H1 (cell line): ENCODE data around the gene PRR20C. TPM values are rescaled to one million over a fixed set of nuclear protein-coding genes. Genes with fewer than 3 reads are reported as not detected.

Experiments
- CTCF ChIA-PET: fragments of 300-600 bp; sonication (Branson Sonifier 250); formaldehyde crosslinking; loops from one replicate; lab custom pipeline; 2021; ENCODE audit not compliant: partially characterized antibody; lab: Charles Lee
- POLR2A ChIA-PET: fragments of 300-600 bp; sonication (Branson Sonifier 250); formaldehyde crosslinking; loops from one replicate; lab custom pipeline; 2021; ENCODE audit warnings: inconsistent platforms; ENCODE audit not compliant: partially characterized antibody; lab: Charles Lee
- DNase-seq, 2 experiments: peaks; one replicate each; pipeline versions ENCODE4 v3.0.0 to v3.0.0-alpha.2; 2010 to 2022; ENCODE audit warnings: low spot score in 2 of 2, low read depth in 1 of 2, mixed read lengths in 1 of 2
- FAIRE-seq: peaks from 2 replicates; lab custom pipeline; 2011; peaks lifted over from hg19 to GRCh38; lab: Jason Lieb, UNC
- H2AFZ ChIP-seq: 2 replicates; pipeline ENCODE4 v1.8.1; 2012; ENCODE audit warnings: low read length, inconsistent platforms
- H2AK5ac ChIP-seq: 2 replicates; pipeline ENCODE4 v1.6.1; 2013; ENCODE audit warnings: low read depth, low read length
- H2BK120ac ChIP-seq: replicated peaks from 2 replicates; pipeline ENCODE3; 2013; ENCODE audit warnings: low read depth, low read length, inconsistent platforms
- H2BK12ac ChIP-seq: 2 replicates; pipeline ENCODE4 v1.6.1; 2013; ENCODE audit warnings: low read depth, low read length
- H2BK15ac ChIP-seq: 2 replicates; pipeline ENCODE4 v1.6.1; 2013; ENCODE audit warnings: low read length
- H2BK20ac ChIP-seq: 2 replicates; pipeline ENCODE4 v1.6.1; 2013; ENCODE audit warnings: low read length
- H2BK5ac ChIP-seq: 2 replicates; pipeline ENCODE4 v1.6.1; 2013; ENCODE audit warnings: low read depth, low read length
- H3K14ac ChIP-seq: 2 replicates; pipeline ENCODE4 v1.6.1; 2013; ENCODE audit warnings: inconsistent platforms; ENCODE audit not compliant: insufficient read length
- H3K18ac ChIP-seq: 2 replicates; pipeline ENCODE4 v1.6.1; 2013; ENCODE audit warnings: low read length; ENCODE audit errors: extremely low read depth
- H3K23ac ChIP-seq: 2 replicates; pipeline ENCODE4 v1.6.1; 2013; ENCODE audit warnings: inconsistent platforms; ENCODE audit not compliant: insufficient read length
- H3K23me2 ChIP-seq: 2 replicates; pipeline ENCODE4 v1.6.1; 2013; ENCODE audit warnings: low read depth, low read length
- H3K27ac ChIP-seq: 2 replicates; pipeline ENCODE4 v1.6.1; 2011; ENCODE audit warnings: low read depth, low read length, inconsistent platforms
- H3K27me3 ChIP-seq, 4 experiments: replicated peaks in 1 of 4; 1 replicate in 1 of 4; 2 replicates in 3 of 4; pipeline versions ENCODE4 v1.6.1 to v1.8.1; 2011 to 2013; ENCODE audit warnings: low read length in 3 of 4, mild to moderate bottlenecking in 3 of 4, inconsistent platforms in 2 of 4, mixed read lengths in 2 of 4, moderate library complexity in 1 of 4; ENCODE audit not compliant: control insufficient read depth in 3 of 4, insufficient read depth in 3 of 4; ENCODE audit errors: extremely low read depth in 1 of 4
- H3K36me3 ChIP-seq, 4 experiments: 2 replicates each; pipeline versions ENCODE4 v1.6.1 to v1.8.1; 2011 to 2013; ENCODE audit warnings: mild to moderate bottlenecking in 4 of 4, low read length in 3 of 4, moderate library complexity in 2 of 4, control low read depth in 1 of 4, inconsistent platforms in 1 of 4; ENCODE audit not compliant: insufficient read depth in 4 of 4, control insufficient read depth in 2 of 4
- H3K4ac ChIP-seq: replicated peaks from 2 replicates; pipeline ENCODE3; 2013; ENCODE audit warnings: low read length, low read depth, mixed read lengths, inconsistent platforms; ENCODE audit not compliant: insufficient read length
- H3K4me1 ChIP-seq, 4 experiments: replicated peaks in 1 of 4; 1 replicate in 1 of 4; 2 replicates in 3 of 4; pipeline versions ENCODE4 v1.6.1 to v1.8.1; 2011 to 2013; ENCODE audit warnings: low read length in 3 of 4, inconsistent platforms in 2 of 4, mixed read lengths in 1 of 4; ENCODE audit not compliant: insufficient read depth in 4 of 4, control insufficient read depth in 3 of 4
- H3K4me2 ChIP-seq, 2 experiments: 2 replicates each; pipeline versions ENCODE4 v1.6.1 to v1.8.1; 2011 to 2013; ENCODE audit warnings: low read depth in 2 of 2, low read length in 2 of 2, control low read depth in 1 of 2, inconsistent platforms in 1 of 2, mild to moderate bottlenecking in 1 of 2; ENCODE audit not compliant: insufficient read depth in 1 of 2
- H3K4me3 ChIP-seq, 4 experiments: fragments of 200-600, 300-600 bp in 1 of 4; sonication (generic), shearing (Covaris generic), sonication (Bioruptor Twin) in 1 of 4; 2 replicates each; pipeline versions ENCODE4 v1.5.1 to v1.8.1; 2011 to 2016; ENCODE audit warnings: low read length in 4 of 4, low read depth in 3 of 4, control low read depth in 2 of 4, inconsistent platforms in 2 of 4, mild to moderate bottlenecking in 2 of 4, mixed read lengths in 1 of 4, moderate library complexity in 1 of 4; ENCODE audit not compliant: insufficient read depth in 2 of 4; ENCODE audit errors: extremely low read depth in 1 of 4
- H3K56ac ChIP-seq: replicated peaks from 2 replicates; pipeline ENCODE3; 2013; ENCODE audit warnings: low read depth, mild to moderate bottlenecking, mixed read lengths, low read length, inconsistent platforms; ENCODE audit not compliant: insufficient read length
- H3K79me1 ChIP-seq: 2 replicates; pipeline ENCODE4 v1.6.1; 2013; ENCODE audit warnings: low read depth, low read length, control low read depth
- H3K79me2 ChIP-seq, 2 experiments: 2 replicates each; pipeline versions ENCODE4 v1.6.1 to v1.8.1; 2012 to 2013; ENCODE audit warnings: low read length in 2 of 2, mild to moderate bottlenecking in 2 of 2, inconsistent platforms in 1 of 2; ENCODE audit not compliant: insufficient read depth in 2 of 2, control insufficient read depth in 1 of 2
- H3K9ac ChIP-seq, 4 experiments: replicated peaks in 1 of 4; 1 replicate in 1 of 4; 2 replicates in 3 of 4; pipeline versions ENCODE4 v1.6.1 to v1.8.1; 2011 to 2013; ENCODE audit warnings: low read depth in 3 of 4, low read length in 3 of 4, control low read depth in 2 of 4, mild to moderate bottlenecking in 2 of 4, moderate library complexity in 2 of 4, inconsistent platforms in 1 of 4; ENCODE audit errors: extremely low read depth in 1 of 4
- H3K9me3 ChIP-seq, 2 experiments: 2 replicates each; pipeline versions ENCODE4 v1.6.1 to v1.8.1; 2012 to 2013; ENCODE audit warnings: mild to moderate bottlenecking in 2 of 2, moderate library complexity in 2 of 2, control low read depth in 1 of 2, inconsistent platforms in 1 of 2, low read depth in 1 of 2, low read length in 1 of 2, mixed read lengths in 1 of 2; ENCODE audit not compliant: insufficient read depth in 2 of 2
- H4K20me1 ChIP-seq, 2 experiments: replicated peaks in 1 of 2; 2 replicates each; pipeline versions ENCODE3 to v1.8.1; 2011 to 2013; ENCODE audit warnings: inconsistent platforms in 2 of 2, low read length in 2 of 2, mild to moderate bottlenecking in 1 of 2; ENCODE audit not compliant: insufficient read depth in 2 of 2, control insufficient read depth in 1 of 2
- H4K5ac ChIP-seq: 2 replicates; pipeline ENCODE4 v1.6.1; 2013; ENCODE audit warnings: low read length, low read depth, mixed read lengths, inconsistent platforms; ENCODE audit not compliant: insufficient read length
- H4K8ac ChIP-seq: 2 replicates; pipeline ENCODE4 v1.8.0; 2013; ENCODE audit warnings: mild to moderate bottlenecking, moderate library complexity, low read length, inconsistent platforms; ENCODE audit not compliant: insufficient read depth; ENCODE audit errors: extremely low read depth
- H4K91ac ChIP-seq: replicated peaks from 2 replicates; pipeline ENCODE3; 2013; ENCODE audit warnings: low read length, mixed read lengths, inconsistent platforms; ENCODE audit not compliant: insufficient read length
- BRCA1 ChIP-seq: IDR thresholded peaks from 2 replicates; pipeline ENCODE4 v1.6.1; 2012; ENCODE audit warnings: low read depth, low read length, improper control_type of control experiment
- WGBS, 2 experiments: shearing (Covaris generic) in 1 of 2; methylation state at CpG; one replicate each; pipeline versions ENCODE4 v1.1.6 to v1.1.7; 2013 to 2015; ENCODE audit warnings: low lambda C conversion rate in 2 of 2, mixed read lengths in 2 of 2, inconsistent platforms in 1 of 2, low coverage in 1 of 2, missing lambda C conversion rate in 1 of 2; ENCODE audit not compliant: insufficient replicate concordance in 2 of 2, insufficient coverage in 1 of 2, insufficient read length in 1 of 2; ENCODE audit errors: extremely low coverage in 1 of 2, missing lambda C conversion rate in 1 of 2; 5-methylcytosine and 5-hydroxymethylcytosine counted together
- polyA plus RNA-seq, 7 experiments: library from polyadenylated mRNA; depleted of rRNA in 3 of 7; stranded (reverse) in 5 of 7; unstranded in 2 of 7; fragments of >200 nt in 5 of 7; fragments of 200-250 nt in 2 of 7; gene quantifications; 1 replicate in 5 of 7; 2 replicates in 1 of 7; 4 replicates in 1 of 7; pipeline versions ENCODE4 v1.2.1 to v1.2.3, GENCODE V29; 2011 to 2013; ENCODE audit warnings: missing spikeins in 2 of 7, mixed read lengths in 2 of 7
- total RNA-seq: library from RNA; stranded (reverse); fragmentation: NEBNext Ultra II Directional; extraction: Animal tissue kit (Norgen Biotek cat#: 25700); gene quantifications from 2 replicates; pipeline ENCODE4 v1.2.1, GENCODE V29; 2021

Gene PRR20C
- total and polyA plus RNA-seq, 2 of the 8 experiments (the other 6 are each of a cell fraction or from before 2014, with no cell fraction given): not detected

DNA sequence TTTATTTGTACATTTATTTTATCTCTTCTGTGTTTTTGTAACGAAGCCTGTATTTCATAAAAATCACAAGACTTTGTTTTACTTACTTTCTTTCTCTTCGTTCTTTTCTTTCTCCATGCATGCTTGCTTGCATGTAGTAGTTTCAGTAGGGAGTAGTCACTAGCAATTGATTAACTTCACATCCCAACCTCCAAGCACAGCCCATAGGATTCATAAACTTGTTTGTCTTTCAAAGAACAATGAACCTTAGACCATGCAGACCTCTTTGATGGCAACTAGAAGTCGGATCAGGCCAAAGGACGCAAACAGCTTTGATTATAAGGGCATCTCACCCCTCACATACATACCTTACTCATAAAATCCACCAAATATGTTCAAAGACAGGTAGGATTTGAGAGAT, 16.3 kb upstream of the PRR20C start:
- Histone ChIP-seq H3K27me3 (no peaks in the 10 kb centered on the region), H3K4me2 (no peak overlapping the region), H3K23me2 (no peaks in the 10 kb centered on the region), H3K4ac (no peak overlapping the region), H2BK20ac (no peak overlapping the region), H3K14ac (no peak overlapping the region), H4K91ac (no peak overlapping the region), H2BK5ac (no peak overlapping the region), H4K20me1 (no peaks in the 10 kb centered on the region), H3K4me3 (no peak overlapping the region), H3K23ac (no peak overlapping the region), H2BK15ac (no peak overlapping the region), H4K8ac (no peak overlapping the region), H3K18ac (no peak overlapping the region), H3K27ac (no peak overlapping the region), H3K56ac (no peak overlapping the region), H4K5ac (no peak overlapping the region), H2BK12ac (no peak overlapping the region), H2BK120ac (no peak overlapping the region), H3K9me3 (no peaks in the 10 kb centered on the region; a peak in 1 of 4 replicates), H3K79me1 (no peaks in the 10 kb centered on the region), H2AK5ac (no peak overlapping the region), H2AFZ (0 out of 2 replicates have a peak overlapping the region, but pooled peaks have one; percentile 29), H3K4me1 (no peaks in the 10 kb centered on the region), H3K36me3 (no peaks in the 10 kb centered on the region), H3K9ac (no peak overlapping the region), H3K79me2 (no peaks in the 10 kb centered on the region)
- DNase-seq (no peak), FAIRE-seq (no peak)
- TF ChIP-seq BRCA1: no peak
- ChIA-PET CTCF (no interaction called here), POLR2A (no interaction called here)
- 82% methylated on average over 4 of the region's 4 CpGs; no CpG with 5 or more reads in 1 of the 2 experiments for WGBS, 2 experiments
